ENCODE measurements around the gene TM2D1. TPM values are rescaled to one million over a fixed set of nuclear protein-coding genes. Genes with fewer than 3 reads are reported as not detected.

Gene TM2D1
- polyA plus RNA-seq, 1 experiment, result 56.5 TPM

DNA sequence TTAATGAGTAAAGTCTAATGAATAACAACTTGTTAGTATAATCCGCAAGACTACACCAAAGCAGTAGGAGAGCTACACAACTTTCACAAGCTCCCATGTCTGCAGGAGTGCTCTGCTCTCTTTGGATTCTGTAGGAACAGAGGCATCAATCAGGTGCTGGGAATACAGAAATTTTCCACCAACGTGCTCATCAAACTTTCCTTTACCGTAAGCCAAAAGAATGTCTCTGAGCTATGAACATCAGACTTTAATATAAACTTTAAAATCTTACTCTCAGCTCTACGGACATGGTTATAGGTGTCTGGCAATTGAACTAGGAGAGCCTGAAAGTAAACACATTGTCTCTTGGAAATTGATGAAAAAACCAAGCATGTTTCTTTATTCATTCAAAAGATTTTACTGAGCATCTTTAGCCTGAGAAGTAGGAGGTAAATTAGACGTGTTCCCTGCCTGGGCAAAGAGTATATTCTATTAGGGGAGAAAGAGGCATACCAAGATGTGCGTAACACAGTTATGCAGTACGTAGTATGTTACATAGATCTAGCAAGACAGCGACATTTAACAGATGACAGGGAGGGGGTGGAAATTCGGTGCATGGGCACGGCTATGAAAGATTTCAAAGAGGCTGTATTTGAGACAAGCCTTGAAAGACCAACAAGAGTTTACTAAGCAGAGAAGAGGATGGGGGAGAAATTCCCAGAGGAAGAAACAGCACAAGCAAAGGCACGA lies 85.2 kb downstream of the TM2D1 start:
- no peak for DNase-seq (ENCODE audit: low read depth, low spot score)
- Histone ChIP-seq H3K9me3 (ENCODE audit: control insufficient read depth, insufficient read depth, low read length) (no peaks in the 10 kb centered on the region), H3K27ac (ENCODE audit: low read depth, low read length) (no peak overlapping the region), H3K27me3 (ENCODE audit: control insufficient read depth, insufficient read depth, low read length) (no peaks in the 10 kb centered on the region), H3K4me3 (ENCODE audit: low read depth, low read length) (no peak overlapping the region)
- TF ChIP-seq CTCF (IDR thresholded peaks at IDR 0.05; ENCODE audit: low read depth, low read length), result no peak
- CTCF ChIA-PET, result no interaction called here
- POLR2A ChIA-PET, result no interaction called here

DNA sequence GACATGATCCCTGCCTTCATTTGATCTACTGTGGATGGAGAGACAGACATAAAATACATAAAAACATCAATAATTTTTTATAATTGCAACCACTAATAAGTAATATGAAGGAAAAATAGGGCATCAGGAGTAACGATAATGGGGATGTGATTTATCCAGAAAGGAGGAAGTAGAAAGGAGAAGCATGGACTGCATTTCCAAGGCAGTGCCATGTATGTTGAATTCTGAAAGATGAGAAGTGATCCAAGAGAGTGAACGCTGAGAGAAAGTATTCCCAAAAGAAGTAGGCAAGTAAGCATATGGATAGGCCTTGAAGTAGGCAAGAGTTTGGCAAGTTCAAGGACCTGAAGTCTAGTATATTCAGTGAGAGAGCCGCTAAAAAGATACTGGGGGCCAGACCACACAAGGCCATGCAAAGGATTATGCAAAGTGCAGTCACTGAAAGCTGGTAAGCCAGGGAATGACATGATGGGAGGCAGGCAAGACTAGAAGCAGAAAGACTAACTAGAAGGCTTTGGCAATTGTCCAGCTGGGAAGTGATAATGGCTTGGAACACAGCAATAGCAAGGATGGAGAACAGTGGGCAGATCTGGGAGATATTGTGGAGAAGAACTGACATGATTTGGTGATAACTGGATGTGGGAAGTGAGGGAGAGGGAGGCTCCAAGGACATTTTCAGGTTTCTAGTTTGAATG lies 85.9 kb downstream of the TM2D1 start:
- ChIA-PET POLR2A (no interaction called here), CTCF (no interaction called here)
- DNase-seq (ENCODE audit: low read depth, low spot score), result no peak
- no peak for TF ChIP-seq CTCF (IDR thresholded peaks at IDR 0.05; ENCODE audit: low read depth, low read length)
- H3K9me3 ChIP-seq (ENCODE audit: control insufficient read depth, insufficient read depth, low read length), result no peaks in the 10 kb centered on the region
- no peak overlapping the region for H3K27ac ChIP-seq (ENCODE audit: low read depth, low read length)
- no peaks in the 10 kb centered on the region for H3K27me3 ChIP-seq (ENCODE audit: control insufficient read depth, insufficient read depth, low read length)
- no peak overlapping the region for H3K4me3 ChIP-seq (ENCODE audit: low read depth, low read length)

DNA sequence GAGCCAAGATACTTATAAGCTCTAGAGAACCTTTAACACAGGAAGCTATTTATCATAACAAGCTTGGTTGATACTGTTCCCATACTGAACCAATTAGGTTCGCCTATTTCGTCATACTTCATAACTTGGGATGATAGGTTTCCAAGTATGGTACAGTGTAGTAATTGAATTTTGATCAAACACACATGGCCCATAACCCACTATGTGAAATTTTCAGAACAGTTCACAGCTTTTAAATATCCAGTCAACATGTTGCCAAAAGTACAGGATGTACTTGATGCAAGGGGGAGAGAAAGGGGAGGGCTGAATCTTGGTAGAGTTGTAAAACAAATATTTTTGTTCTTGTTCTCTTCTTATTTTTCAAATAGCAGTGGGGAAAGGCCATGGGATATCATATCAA lies 86.6 kb downstream of the TM2D1 start:
- no peak for TF ChIP-seq CTCF (IDR thresholded peaks at IDR 0.05; ENCODE audit: low read depth, low read length)
- no peak overlapping the region for H3K27ac ChIP-seq (ENCODE audit: low read depth, low read length)
- no peaks in the 10 kb centered on the region for H3K9me3 ChIP-seq (ENCODE audit: control insufficient read depth, insufficient read depth, low read length)
- H3K4me3 ChIP-seq (ENCODE audit: low read depth, low read length), result no peak overlapping the region
- ChIA-PET CTCF (no interaction called here), POLR2A (no interaction called here)
- no peak for DNase-seq (ENCODE audit: low read depth, low spot score)
- no peaks in the 10 kb centered on the region for H3K27me3 ChIP-seq (ENCODE audit: control insufficient read depth, insufficient read depth, low read length)

DNA sequence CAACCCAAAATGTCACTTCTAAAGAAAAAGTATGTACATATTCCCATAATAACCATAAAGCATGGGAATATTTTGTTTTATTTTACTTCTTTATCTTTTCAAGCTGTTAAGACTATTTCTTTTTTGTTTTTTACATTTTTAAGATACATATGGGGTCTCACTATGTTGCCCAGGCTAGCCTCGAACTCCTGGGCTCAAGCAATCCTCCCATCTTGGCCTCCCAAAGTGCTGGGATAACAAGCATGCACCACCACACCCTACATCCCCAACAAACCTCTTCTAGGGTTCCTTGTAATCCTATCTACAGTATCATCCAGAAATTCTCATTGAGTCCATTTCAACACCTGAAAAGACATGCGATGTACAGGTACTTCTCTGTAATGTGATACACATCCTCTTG lies 87.5 kb downstream of the TM2D1 start:
- TF ChIP-seq CTCF (IDR thresholded peaks at IDR 0.05; ENCODE audit: low read depth, low read length), result no peak
- POLR2A ChIA-PET, result no interaction called here
- DNase-seq (ENCODE audit: low read depth, low spot score), result no peak
- H3K27ac ChIP-seq (ENCODE audit: low read depth, low read length), result no peak overlapping the region
- CTCF ChIA-PET, result interaction anchor here (0.6 kb wide), 1 partner anchor 112 kb away, joined by 3 read pairs; no protein-coding TSS in a partner anchor
- no peaks in the 10 kb centered on the region for H3K27me3 ChIP-seq (ENCODE audit: control insufficient read depth, insufficient read depth, low read length)
- H3K9me3 ChIP-seq (ENCODE audit: control insufficient read depth, insufficient read depth, low read length), result no peaks in the 10 kb centered on the region
- H3K4me3 ChIP-seq (ENCODE audit: low read depth, low read length), result no peak overlapping the region

DNA sequence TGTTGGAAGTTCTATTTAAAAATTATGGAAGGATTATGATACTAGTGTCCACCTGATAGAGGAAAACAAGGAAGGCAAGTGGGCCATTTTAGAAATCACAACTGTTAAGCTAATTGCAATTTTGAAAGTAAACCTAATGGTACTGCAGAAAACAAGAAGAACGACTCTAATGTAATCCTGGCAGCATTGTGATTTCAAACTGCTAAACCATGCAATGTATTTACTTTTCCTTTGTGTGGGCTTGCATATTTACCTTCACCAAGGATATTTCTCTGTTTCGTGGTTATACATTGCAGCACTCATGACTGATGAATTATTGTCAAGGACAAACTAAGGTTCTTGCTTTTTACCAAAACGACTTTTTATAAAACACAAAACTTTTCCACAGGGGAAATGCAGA lies 88.1 kb downstream of the TM2D1 start:
- no peak for TF ChIP-seq CTCF (IDR thresholded peaks at IDR 0.05; ENCODE audit: low read depth, low read length)
- no peak for DNase-seq (ENCODE audit: low read depth, low spot score)
- Histone ChIP-seq H3K27me3 (ENCODE audit: control insufficient read depth, insufficient read depth, low read length) (no peaks in the 10 kb centered on the region), H3K4me3 (ENCODE audit: low read depth, low read length) (no peak overlapping the region), H3K9me3 (ENCODE audit: control insufficient read depth, insufficient read depth, low read length) (no peaks in the 10 kb centered on the region), H3K27ac (ENCODE audit: low read depth, low read length) (no peak overlapping the region)
- POLR2A ChIA-PET, result no interaction called here
- CTCF ChIA-PET, result interaction anchor here (0.6 kb wide), 1 partner anchor 112 kb away, joined by 3 read pairs; no protein-coding TSS in a partner anchor

Measured in AG04450 (cell line).